H9 (cell line): ENCODE results near the gene GUF1. TPM values are rescaled to one million over a fixed set of nuclear protein-coding genes. Genes with fewer than 3 reads are reported as not detected.
A peak's percentile ranks its signal among the peaks of the same experiment; 100 is the strongest.

Experiments used
- DNase-seq: peaks from one replicate; pipeline ENCODE4 v3.0.0-alpha.2; 2017
- H2AFZ ChIP-seq: one replicate; pipeline ENCODE4 v1.6.1; 2013; ENCODE audit warnings: mild to moderate bottlenecking, low read length, control low read depth, moderate library complexity
- H2AK5ac ChIP-seq: 2 replicates; pipeline ENCODE4 v1.6.1; 2013; ENCODE audit warnings: low read length, control low read depth, mixed read lengths; ENCODE audit not compliant: insufficient read length
- H2BK120ac ChIP-seq: one replicate; pipeline ENCODE4 v1.6.1; 2013; ENCODE audit warnings: low read depth, mild to moderate bottlenecking, low read length, control low read depth, inconsistent platforms; ENCODE audit not compliant: poor library complexity, severe bottlenecking
- H2BK12ac ChIP-seq: 2 replicates; pipeline ENCODE4 v1.6.1; 2013; ENCODE audit warnings: low read length, control low read depth, mixed read lengths, low read depth; ENCODE audit not compliant: insufficient read length
- H2BK15ac ChIP-seq: 2 replicates; pipeline ENCODE4 v1.6.1; 2013; ENCODE audit warnings: low read depth, low read length, control low read depth
- H2BK20ac ChIP-seq: one replicate; pipeline ENCODE4 v1.6.1; 2013; ENCODE audit warnings: low read depth, mild to moderate bottlenecking, low read length, control low read depth, inconsistent platforms; ENCODE audit not compliant: poor library complexity, severe bottlenecking
- H2BK5ac ChIP-seq: 2 replicates; pipeline ENCODE4 v1.6.1; 2013; ENCODE audit warnings: low read length, control low read depth, mixed read lengths; ENCODE audit not compliant: insufficient read length
- H3K14ac ChIP-seq: 2 replicates; pipeline ENCODE4 v1.6.1; 2013; ENCODE audit warnings: low read length, control low read depth; ENCODE audit not compliant: insufficient read depth
- H3K18ac ChIP-seq: 2 replicates; pipeline ENCODE4 v1.6.1; 2013; ENCODE audit warnings: low read depth, mild to moderate bottlenecking, mixed read lengths, low read length, control low read depth; ENCODE audit not compliant: insufficient read length
- H3K23ac ChIP-seq: 2 replicates; pipeline ENCODE4 v1.6.1; 2013; ENCODE audit warnings: low read length, control low read depth, mixed read lengths, low read depth; ENCODE audit not compliant: insufficient read length
- H3K23me2 ChIP-seq: 2 replicates; pipeline ENCODE4 v1.6.1; 2013; ENCODE audit warnings: low read depth, mild to moderate bottlenecking, mixed read lengths, low read length, control low read depth; ENCODE audit not compliant: insufficient read length, poor library complexity, severe bottlenecking
- H3K27ac ChIP-seq: 2 replicates; pipeline ENCODE4 v1.5.1; 2013; ENCODE audit warnings: low read length, control low read depth, mixed read lengths, low read depth; ENCODE audit not compliant: insufficient read length
- H3K27me3 ChIP-seq: 2 replicates; pipeline ENCODE4 v1.6.1; 2013; ENCODE audit warnings: low read length, control low read depth, inconsistent platforms; ENCODE audit not compliant: insufficient read depth
- H3K4ac ChIP-seq: 2 replicates; pipeline ENCODE4 v1.6.1; 2013; ENCODE audit warnings: low read depth, mild to moderate bottlenecking, control low read depth, inconsistent platforms, low read length, moderate library complexity
- H3K4me1 ChIP-seq: 2 replicates; pipeline ENCODE4 v1.6.1; 2013; ENCODE audit warnings: low read length, control low read depth, inconsistent platforms; ENCODE audit not compliant: insufficient read depth
- H3K4me2 ChIP-seq: 2 replicates; pipeline ENCODE4 v1.6.1; 2013; ENCODE audit warnings: low read length, control low read depth, mixed read lengths; ENCODE audit not compliant: insufficient read length, insufficient read depth
- H3K56ac ChIP-seq: 2 replicates; pipeline ENCODE4 v1.6.1; 2013; ENCODE audit warnings: low read depth, mild to moderate bottlenecking, mixed read lengths, low read length, control low read depth; ENCODE audit not compliant: insufficient read length
- H3K79me1 ChIP-seq: 2 replicates; pipeline ENCODE4 v1.6.1; 2013; ENCODE audit warnings: low read depth, mild to moderate bottlenecking, moderate library complexity, low read length, control low read depth, inconsistent platforms; ENCODE audit not compliant: insufficient read depth, poor library complexity, severe bottlenecking
- H3K79me2 ChIP-seq: 2 replicates; pipeline ENCODE4 v1.6.1; 2013; ENCODE audit warnings: low read length, control low read depth, inconsistent platforms; ENCODE audit not compliant: insufficient read depth
- H3K9ac ChIP-seq: 2 replicates; pipeline ENCODE4 v1.6.1; 2013; ENCODE audit warnings: low read length, control low read depth, mixed read lengths; ENCODE audit not compliant: insufficient read length; ENCODE audit errors: extremely low read depth
- H3K9me3 ChIP-seq: one replicate; pipeline ENCODE4 v1.6.1; 2013; ENCODE audit warnings: low read depth, low read length, inconsistent platforms; ENCODE audit not compliant: control insufficient read depth
- H3T11ph ChIP-seq: one replicate; pipeline ENCODE4 v1.6.1; 2013; ENCODE audit warnings: mild to moderate bottlenecking, low read length, control low read depth, inconsistent platforms
- H4K20me1 ChIP-seq: one replicate; pipeline ENCODE4 v1.6.1; 2013; ENCODE audit not compliant: control insufficient read depth, insufficient read length, insufficient read depth
- H4K5ac ChIP-seq: 2 replicates; pipeline ENCODE4 v1.6.1; 2013; ENCODE audit warnings: low read depth, mild to moderate bottlenecking, mixed read lengths, low read length, control low read depth; ENCODE audit not compliant: insufficient read length
- H4K8ac ChIP-seq: replicated peaks from 2 replicates; pipeline ENCODE4 v1.6.1; 2013; ENCODE audit warnings: low read length, control low read depth, mixed read lengths, low read depth; ENCODE audit not compliant: insufficient read length
- H4K91ac ChIP-seq: 2 replicates; pipeline ENCODE4 v1.6.1; 2013; ENCODE audit warnings: low read depth, mild to moderate bottlenecking, moderate library complexity, mixed read lengths, low read length, control low read depth; ENCODE audit not compliant: insufficient read length
- H3K27ac Mint-ChIP-seq, 3 experiments: 2 replicates in 2 of 3; 3 replicates in 1 of 3; pipeline ENCODE4 v1.8.0; 2020 to 2021; ENCODE audit warnings: mixed read lengths in 3 of 3, mild to moderate bottlenecking in 1 of 3, moderate library complexity in 1 of 3
- H3K27me3 Mint-ChIP-seq: 2 replicates; pipeline ENCODE4 v1.8.0; 2021; ENCODE audit warnings: low read depth, mild to moderate bottlenecking, moderate library complexity, mixed read lengths
- H3K36me3 Mint-ChIP-seq, 3 experiments: 2 replicates in 2 of 3; 3 replicates in 1 of 3; pipeline ENCODE4 v1.8.0; 2020 to 2021; ENCODE audit warnings: low read depth in 3 of 3, mixed read lengths in 3 of 3; ENCODE audit not compliant: insufficient read depth in 1 of 3
- H3K4me1 Mint-ChIP-seq, 2 experiments: 2 replicates each; pipeline ENCODE4 v1.8.0; 2020; ENCODE audit warnings: mixed read lengths in 2 of 2
- H3K4me3 Mint-ChIP-seq, 2 experiments: 2 replicates in 1 of 2; 3 replicates in 1 of 2; pipeline ENCODE4 v1.8.0; 2020 to 2021; ENCODE audit warnings: mild to moderate bottlenecking in 2 of 2, mixed read lengths in 2 of 2, moderate library complexity in 1 of 2
- H3K9me3 Mint-ChIP-seq, 2 experiments: 2 replicates in 1 of 2; 3 replicates in 1 of 2; pipeline ENCODE4 v1.8.0; 2020; ENCODE audit warnings: mild to moderate bottlenecking in 2 of 2, mixed read lengths in 2 of 2, moderate library complexity in 1 of 2
- WGBS: extraction: QIAGEN DNeasy Blood & Tissue Kit; methylation state at CpG from one replicate; pipeline ENCODE4 v1.1.7; 2013; ENCODE audit warnings: missing lambda C conversion rate, low lambda C conversion rate, mixed read lengths; ENCODE audit not compliant: insufficient read length; ENCODE audit errors: extremely low coverage; 5-methylcytosine and 5-hydroxymethylcytosine counted together
- total RNA-seq: library from RNA; stranded (reverse); gene quantifications from 2 replicates; pipeline ENCODE4 v1.2.1, GENCODE V29; 2021
- TF ChIP-seq, protein P1 (sequence below): fragments of 200-600 bp; sonication (generic); conservative IDR thresholded peaks from 3 replicates; pipeline ENCODE4 v1.8.0; 2021; ENCODE audit warnings: antibody characterized with exemption, mild to moderate bottlenecking

Gene GUF1
- total RNA-seq, 1 experiment from 2014 or later, result 38.6 TPM

DNA sequence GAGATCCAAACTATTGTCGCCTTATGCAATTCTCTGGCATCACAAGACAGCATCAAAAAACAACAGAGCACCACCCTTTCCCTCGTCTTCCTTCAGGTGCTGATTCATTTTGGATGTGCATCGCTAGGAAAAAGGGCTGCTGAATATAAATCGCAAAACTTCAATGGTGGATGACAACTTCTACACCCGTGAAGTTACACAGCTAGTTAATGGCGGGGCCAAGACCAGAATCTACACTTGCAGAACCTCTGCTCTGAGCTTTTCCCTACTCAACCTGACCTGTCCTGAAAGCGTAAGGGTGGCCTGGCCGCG lies 47.5 kb downstream of the GUF1 start:
- Histone ChIP-seq H2BK12ac (no peak overlapping the region), H2BK5ac (no peak overlapping the region), H3T11ph (no peak overlapping the region), H3K27ac (no peak overlapping the region), H3K27me3 (peaks cover 3% of the 10 kb centered on the region; the same call in 1 of the 2 replicates), H3K14ac (peak overlapping the region; percentile 79), H3K4ac (no peak overlapping the region), H4K5ac (no peak overlapping the region), H3K4me2 (peak overlapping the region; percentile 78), H3K4me1 (no peaks in the 10 kb centered on the region), H4K8ac (no peak overlapping the region), H3K9ac (peak overlapping the region; percentile 46), H4K91ac (no peak overlapping the region), H3K18ac (no peak overlapping the region), H2BK20ac (no peak overlapping the region), H2AFZ (no peak overlapping the region), H4K20me1 (no peaks in the 10 kb centered on the region), H3K79me1 (no peaks in the 10 kb centered on the region), H3K9me3 (no peaks in the 10 kb centered on the region), H3K23me2 (peaks cover 8% of the 10 kb centered on the region), H2AK5ac (no peak overlapping the region), H2BK15ac (no peak overlapping the region), H3K23ac (no peak overlapping the region), H3K56ac (no peak overlapping the region), H2BK120ac (no peak overlapping the region), H3K79me2 (no peaks in the 10 kb centered on the region; the same call in 1 of the 2 replicates)
- TF ChIP-seq, protein P1, sequence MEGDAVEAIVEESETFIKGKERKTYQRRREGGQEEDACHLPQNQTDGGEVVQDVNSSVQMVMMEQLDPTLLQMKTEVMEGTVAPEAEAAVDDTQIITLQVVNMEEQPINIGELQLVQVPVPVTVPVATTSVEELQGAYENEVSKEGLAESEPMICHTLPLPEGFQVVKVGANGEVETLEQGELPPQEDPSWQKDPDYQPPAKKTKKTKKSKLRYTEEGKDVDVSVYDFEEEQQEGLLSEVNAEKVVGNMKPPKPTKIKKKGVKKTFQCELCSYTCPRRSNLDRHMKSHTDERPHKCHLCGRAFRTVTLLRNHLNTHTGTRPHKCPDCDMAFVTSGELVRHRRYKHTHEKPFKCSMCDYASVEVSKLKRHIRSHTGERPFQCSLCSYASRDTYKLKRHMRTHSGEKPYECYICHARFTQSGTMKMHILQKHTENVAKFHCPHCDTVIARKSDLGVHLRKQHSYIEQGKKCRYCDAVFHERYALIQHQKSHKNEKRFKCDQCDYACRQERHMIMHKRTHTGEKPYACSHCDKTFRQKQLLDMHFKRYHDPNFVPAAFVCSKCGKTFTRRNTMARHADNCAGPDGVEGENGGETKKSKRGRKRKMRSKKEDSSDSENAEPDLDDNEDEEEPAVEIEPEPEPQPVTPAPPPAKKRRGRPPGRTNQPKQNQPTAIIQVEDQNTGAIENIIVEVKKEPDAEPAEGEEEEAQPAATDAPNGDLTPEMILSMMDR, result no peak
- no CpG with 5 or more reads among the region's 9 CpGs for WGBS
- H3K4me1 Mint-ChIP-seq, result peaks cover 19 to 20% of the 10 kb centered on the region in 2 experiments
- H3K27ac Mint-ChIP-seq, result peak overlapping the region in 2 of 3 experiments; percentile 68 to 78; a peak in 3 of 7 replicates
- peak overlapping the region; percentile 87 to 91 for H3K4me3 Mint-ChIP-seq
- no peaks in the 10 kb centered on the region; a peak in 2 of 7 replicates for H3K36me3 Mint-ChIP-seq
- no peaks in the 10 kb centered on the region for H3K9me3 Mint-ChIP-seq
- peaks cover 22% of the 10 kb centered on the region for H3K27me3 Mint-ChIP-seq
- DNase-seq, result no peak
